Lung (tissue), 12 donors: ENCODE measurements around the gene DHX40. TPM values are rescaled to one million over a fixed set of nuclear protein-coding genes. Genes with fewer than 3 reads are reported as not detected.
A peak's percentile ranks its signal among the peaks of the same experiment; 100 is the strongest.

ENCODE experiments used
- ATAC-seq: fragments of 200-7000 bp; cut with Tn5 transposase; one replicate; pipeline ENCODE4 v1.9.1; 2020; ENCODE audit warnings: moderate number of reproducible peaks; ENCODE audit not compliant: insufficient read depth, low FRiP score
- DNase-seq, 3 donors: peaks; one replicate each; pipeline ENCODE4 v3.0.0-alpha.2; 2013 to 2017
- H3K27ac ChIP-seq, 2 donors: one replicate each; pipeline ENCODE4 v1.5.1; 2013; ENCODE audit warnings: mild to moderate bottlenecking in 2 of 2, moderate library complexity in 2 of 2, control low read depth in 1 of 2, inconsistent platforms in 1 of 2, low read depth in 1 of 2, low read length in 1 of 2
- H3K27me3 ChIP-seq, 3 donors: one replicate each; pipeline ENCODE4 v1.5.1; 2013; ENCODE audit warnings: low read length in 2 of 3; ENCODE audit not compliant: control insufficient read depth in 3 of 3, insufficient read depth in 3 of 3
- H3K36me3 ChIP-seq, 4 donors: one replicate each; pipeline ENCODE4 v1.5.1; 2013; ENCODE audit warnings: low read length in 4 of 4, mild to moderate bottlenecking in 1 of 4, moderate library complexity in 1 of 4; ENCODE audit not compliant: control insufficient read depth in 4 of 4, insufficient read depth in 4 of 4
- H3K4me1 ChIP-seq, 5 donors: one replicate each; pipeline ENCODE4 v1.5.1; 2013; ENCODE audit warnings: low read length in 5 of 5, mild to moderate bottlenecking in 2 of 5, moderate library complexity in 1 of 5; ENCODE audit not compliant: control insufficient read depth in 5 of 5, insufficient read depth in 5 of 5
- H3K4me3 ChIP-seq: one replicate; pipeline ENCODE4 v1.5.1; 2013; ENCODE audit warnings: mild to moderate bottlenecking, control low read depth, moderate library complexity
- H3K9ac ChIP-seq, 2 donors: one replicate each; pipeline ENCODE4 v1.5.1; 2013; ENCODE audit warnings: low read length in 2 of 2, control low read depth in 1 of 2; ENCODE audit not compliant: insufficient read depth in 1 of 2
- H3K9me3 ChIP-seq, 4 donors: one replicate each; pipeline ENCODE4 v1.5.1; 2013; ENCODE audit warnings: low read length in 3 of 4, mild to moderate bottlenecking in 1 of 4, moderate library complexity in 1 of 4; ENCODE audit not compliant: control insufficient read depth in 4 of 4, insufficient read depth in 3 of 4
- CTCF ChIP-seq: IDR thresholded peaks from 2 replicates; pipeline ENCODE4 v1.5.1; 2012; ENCODE audit warnings: mild to moderate bottlenecking; ENCODE audit errors: control extremely low read depth, extremely low read depth
- WGBS, 2 donors: extraction: QIAGEN DNeasy Blood & Tissue Kit; methylation state at CpG; one replicate each; pipeline ENCODE4 v1.1.7; 2013; 5-methylcytosine and 5-hydroxymethylcytosine counted together
- polyA plus RNA-seq, 2 donors: library from polyadenylated mRNA; stranded (reverse); fragments of 200-250 nt; gene quantifications; one replicate each; pipeline ENCODE4 v1.2.1, GENCODE V29; 2013
- total RNA-seq, 2 donors: library from RNA; depleted of rRNA in 1 of 2; stranded (reverse); fragments of >200 nt in 1 of 2; gene quantifications; one replicate each; pipeline ENCODE4 v1.2.1, GENCODE V29; 2014 to 2021
- donor health status: control.
- donor health status: control.
- donor health status: Bipolar disorder and iron deficiency.
- donor health status: healthy.
- donor health status: DM: yes; HTN: yes; CAD: no.

Gene DHX40
- total and polyA plus RNA-seq, 4 donors = 12.5 to 74.5 (median 20.0) TPM

- DNase-seq (peak; percentile 26 to 34 (median 34)), ATAC-seq (no peak)
- H3K27ac ChIP-seq = peak overlapping the region; percentile 94 to 96
- no peaks in the 10 kb centered on the region for H3K27me3 ChIP-seq
- WGBS, 2 donors = 3 to 4% methylated on average over 14 of the region's 14 CpGs
- H3K9ac ChIP-seq = peak overlapping the region; percentile 98 to 100
- peaks cover 3 to 25% (median 18%) of the 10 kb centered on the region in 5 donors for H3K4me1 ChIP-seq
- H3K9me3 ChIP-seq = no peaks in the 10 kb centered on the region
- H3K4me3 ChIP-seq = peak overlapping the region; percentile 93
- no peak for TF ChIP-seq CTCF
- H3K36me3 ChIP-seq = peaks cover 0 to 8% (median under 1%) of the 10 kb centered on the region in 4 donors
Observed at GRCh38 chr17:59620518-59621259, 55.3 kb downstream of the DHX40 start.

- ATAC-seq (no peak), DNase-seq (peak in 2 of 3 donors; percentile 20 to 23)
- Histone ChIP-seq H3K27me3 (no peaks in the 10 kb centered on the region), H3K9me3 (no peaks in the 10 kb centered on the region), H3K9ac (peak overlapping the region in 1 of 2 donors; percentile 51), H3K4me3 (no peak overlapping the region), H3K4me1 (peaks cover 4 to 27% (median 20%) of the 10 kb centered on the region in 5 donors), H3K36me3 (peaks cover 0 to 8% (median 3%) of the 10 kb centered on the region in 4 donors), H3K27ac (no peak overlapping the region)
- no peak for TF ChIP-seq CTCF
- 28 to 66% methylated on average over 4 of the region's 4 CpGs for WGBS, 2 donors
Observed at GRCh38 chr17:59621771-59622170, 56.4 kb downstream of the DHX40 start.

- ATAC-seq = no peak
- Histone ChIP-seq H3K36me3 (peaks cover 0 to 8% (median 3%) of the 10 kb centered on the region in 4 donors), H3K4me3 (no peak overlapping the region), H3K27ac (no peak overlapping the region), H3K27me3 (no peaks in the 10 kb centered on the region), H3K4me1 (peaks cover 7 to 32% (median 26%) of the 10 kb centered on the region in 5 donors), H3K9ac (no peak overlapping the region), H3K9me3 (no peaks in the 10 kb centered on the region)
- no peak for DNase-seq
- 51 to 78% methylated on average over 2 of the region's 2 CpGs for WGBS, 2 donors
- TF ChIP-seq CTCF = no peak
Observed at GRCh38 chr17:59623151-59623550, 57.7 kb downstream of the DHX40 start.
